Lung (tissue), 12 donors: ENCODE data around the gene GNPTAB. TPM values are rescaled to one million over a fixed set of nuclear protein-coding genes. Genes with fewer than 3 reads are reported as not detected.
"Not testable (repeated sequence)": the region's sequence is repeated elsewhere in the genome, so short reads cannot be mapped to it uniquely, and the experiment has no call there.

ENCODE experiments used
- ATAC-seq: fragments of 200-7000 bp; cut with Tn5 transposase; one replicate; pipeline ENCODE4 v1.9.1; 2020; ENCODE audit warnings: moderate number of reproducible peaks; ENCODE audit not compliant: insufficient read depth, low FRiP score
- DNase-seq, 3 donors: peaks; one replicate each; pipeline ENCODE4 v3.0.0-alpha.2; 2013 to 2017
- H3K27ac ChIP-seq, 2 donors: one replicate each; pipeline ENCODE4 v1.5.1; 2013; ENCODE audit warnings: mild to moderate bottlenecking in 2 of 2, moderate library complexity in 2 of 2, control low read depth in 1 of 2, inconsistent platforms in 1 of 2, low read depth in 1 of 2, low read length in 1 of 2
- H3K27me3 ChIP-seq, 3 donors: one replicate each; pipeline ENCODE4 v1.5.1; 2013; ENCODE audit warnings: low read length in 2 of 3; ENCODE audit not compliant: control insufficient read depth in 3 of 3, insufficient read depth in 3 of 3
- H3K36me3 ChIP-seq, 4 donors: one replicate each; pipeline ENCODE4 v1.5.1; 2013; ENCODE audit warnings: low read length in 4 of 4, mild to moderate bottlenecking in 1 of 4, moderate library complexity in 1 of 4; ENCODE audit not compliant: control insufficient read depth in 4 of 4, insufficient read depth in 4 of 4
- H3K4me1 ChIP-seq, 5 donors: one replicate each; pipeline ENCODE4 v1.5.1; 2013; ENCODE audit warnings: low read length in 5 of 5, mild to moderate bottlenecking in 2 of 5, moderate library complexity in 1 of 5; ENCODE audit not compliant: control insufficient read depth in 5 of 5, insufficient read depth in 5 of 5
- H3K4me3 ChIP-seq: one replicate; pipeline ENCODE4 v1.5.1; 2013; ENCODE audit warnings: mild to moderate bottlenecking, control low read depth, moderate library complexity
- H3K9ac ChIP-seq, 2 donors: one replicate each; pipeline ENCODE4 v1.5.1; 2013; ENCODE audit warnings: low read length in 2 of 2, control low read depth in 1 of 2; ENCODE audit not compliant: insufficient read depth in 1 of 2
- H3K9me3 ChIP-seq, 4 donors: one replicate each; pipeline ENCODE4 v1.5.1; 2013; ENCODE audit warnings: low read length in 3 of 4, mild to moderate bottlenecking in 1 of 4, moderate library complexity in 1 of 4; ENCODE audit not compliant: control insufficient read depth in 4 of 4, insufficient read depth in 3 of 4
- WGBS, 2 donors: extraction: QIAGEN DNeasy Blood & Tissue Kit; methylation state at CpG; one replicate each; pipeline ENCODE4 v1.1.7; 2013; 5-methylcytosine and 5-hydroxymethylcytosine counted together
- polyA plus RNA-seq, 2 donors: library from polyadenylated mRNA; stranded (reverse); fragments of 200-250 nt; gene quantifications; one replicate each; pipeline ENCODE4 v1.2.1, GENCODE V29; 2013
- total RNA-seq, 2 donors: library from RNA; depleted of rRNA in 1 of 2; stranded (reverse); fragments of >200 nt in 1 of 2; gene quantifications; one replicate each; pipeline ENCODE4 v1.2.1, GENCODE V29; 2014 to 2021
- TF ChIP-seq, protein P1 (sequence below): IDR thresholded peaks from 2 replicates; pipeline ENCODE4 v1.5.1; 2012; ENCODE audit warnings: mild to moderate bottlenecking; ENCODE audit errors: control extremely low read depth, extremely low read depth
- donor health status: control.
- donor health status: control.
- donor health status: Bipolar disorder and iron deficiency.
- donor health status: healthy.
- donor health status: DM: yes; HTN: yes; CAD: no.

GNPTAB gene
- total and polyA plus RNA-seq, 4 donors, result 14.8 to 74.3 (median 39.9) TPM

DNA sequence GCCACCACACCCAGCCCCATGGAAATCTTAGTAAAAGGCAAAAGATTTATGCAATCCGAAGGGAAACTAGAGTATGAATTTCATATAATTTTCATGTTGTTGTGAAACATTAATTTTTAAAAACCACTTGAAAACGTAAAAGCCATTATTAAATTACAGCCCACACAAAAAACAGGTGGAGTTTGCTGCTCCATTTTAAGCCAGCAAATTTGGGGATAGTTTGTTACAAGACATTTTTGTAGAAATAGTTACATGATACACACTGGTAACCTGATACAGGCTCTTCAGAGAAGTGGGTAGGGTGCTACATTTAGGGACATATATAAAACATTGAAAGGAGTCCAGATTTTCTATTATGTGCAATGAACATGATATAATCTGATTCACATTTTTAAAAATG is 17.6 kb downstream of the GNPTAB start:
- Histone ChIP-seq H3K27ac (no peak overlapping the region), H3K9ac (no peak overlapping the region), H3K36me3 (peaks cover 0 to 5% (median 0%) of the 10 kb centered on the region in 4 donors), H3K4me3 (no peak overlapping the region), H3K4me1 (peaks cover 0 to 1% (median 0%) of the 10 kb centered on the region in 5 donors), H3K27me3 (no peaks in the 10 kb centered on the region), H3K9me3 (no peaks in the 10 kb centered on the region)
- WGBS, 2 donors, result 61 to 78% methylated on average over 2 of the region's 2 CpGs
- no peak for ATAC-seq
- TF ChIP-seq, protein P1, sequence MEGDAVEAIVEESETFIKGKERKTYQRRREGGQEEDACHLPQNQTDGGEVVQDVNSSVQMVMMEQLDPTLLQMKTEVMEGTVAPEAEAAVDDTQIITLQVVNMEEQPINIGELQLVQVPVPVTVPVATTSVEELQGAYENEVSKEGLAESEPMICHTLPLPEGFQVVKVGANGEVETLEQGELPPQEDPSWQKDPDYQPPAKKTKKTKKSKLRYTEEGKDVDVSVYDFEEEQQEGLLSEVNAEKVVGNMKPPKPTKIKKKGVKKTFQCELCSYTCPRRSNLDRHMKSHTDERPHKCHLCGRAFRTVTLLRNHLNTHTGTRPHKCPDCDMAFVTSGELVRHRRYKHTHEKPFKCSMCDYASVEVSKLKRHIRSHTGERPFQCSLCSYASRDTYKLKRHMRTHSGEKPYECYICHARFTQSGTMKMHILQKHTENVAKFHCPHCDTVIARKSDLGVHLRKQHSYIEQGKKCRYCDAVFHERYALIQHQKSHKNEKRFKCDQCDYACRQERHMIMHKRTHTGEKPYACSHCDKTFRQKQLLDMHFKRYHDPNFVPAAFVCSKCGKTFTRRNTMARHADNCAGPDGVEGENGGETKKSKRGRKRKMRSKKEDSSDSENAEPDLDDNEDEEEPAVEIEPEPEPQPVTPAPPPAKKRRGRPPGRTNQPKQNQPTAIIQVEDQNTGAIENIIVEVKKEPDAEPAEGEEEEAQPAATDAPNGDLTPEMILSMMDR, result no peak
- DNase-seq, result no peak

DNA sequence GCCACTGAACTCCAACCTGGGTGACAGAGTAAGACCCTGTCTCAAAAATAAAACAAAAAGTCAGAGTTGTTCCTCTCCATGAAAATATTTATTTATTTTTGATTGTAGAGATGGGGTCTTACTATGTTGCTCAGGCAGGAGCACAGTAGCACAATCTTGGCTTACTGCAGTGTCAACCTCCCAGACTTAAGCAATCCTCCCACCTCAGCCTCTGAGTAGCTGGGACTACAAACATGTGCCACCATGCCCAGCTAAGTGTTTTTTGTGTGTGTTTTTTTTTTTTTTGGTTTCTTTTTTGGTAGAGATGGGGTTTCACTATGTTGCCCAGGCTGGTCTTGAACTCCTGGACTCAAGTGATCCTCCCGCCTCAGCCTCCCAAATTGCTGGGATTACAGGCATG is 18.0 kb downstream of the GNPTAB start:
- not testable (repeated sequence) for H3K4me3 ChIP-seq, DNase-seq, H3K4me1 ChIP-seq, H3K36me3 ChIP-seq, H3K27me3 ChIP-seq, ATAC-seq, H3K9ac ChIP-seq, H3K9me3 ChIP-seq, H3K27ac ChIP-seq
- 96 to 97% methylated on average over 1 of the region's 1 CpG for WGBS, 2 donors

DNA sequence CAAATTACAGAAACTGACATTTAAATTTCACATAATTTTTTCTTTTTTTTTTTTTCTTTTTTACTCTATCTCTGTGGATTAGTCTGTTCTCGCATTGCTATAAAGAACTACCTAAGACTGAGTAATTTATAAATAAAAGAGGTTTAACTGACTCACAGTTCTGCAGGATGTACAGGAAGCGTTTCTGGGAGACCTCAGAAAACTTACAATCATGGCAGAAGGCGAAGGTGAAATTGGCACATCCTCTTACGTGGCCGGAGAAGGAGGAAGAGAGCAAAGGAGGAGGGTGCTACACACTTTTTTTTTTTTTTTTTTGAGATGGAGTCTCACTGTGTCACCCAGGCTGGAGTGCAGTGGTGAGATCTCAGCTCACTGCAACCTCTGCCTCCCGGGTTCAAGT is 19.4 kb downstream of the GNPTAB start:
- not testable (repeated sequence) for H3K27me3 ChIP-seq, H3K27ac ChIP-seq

DNA sequence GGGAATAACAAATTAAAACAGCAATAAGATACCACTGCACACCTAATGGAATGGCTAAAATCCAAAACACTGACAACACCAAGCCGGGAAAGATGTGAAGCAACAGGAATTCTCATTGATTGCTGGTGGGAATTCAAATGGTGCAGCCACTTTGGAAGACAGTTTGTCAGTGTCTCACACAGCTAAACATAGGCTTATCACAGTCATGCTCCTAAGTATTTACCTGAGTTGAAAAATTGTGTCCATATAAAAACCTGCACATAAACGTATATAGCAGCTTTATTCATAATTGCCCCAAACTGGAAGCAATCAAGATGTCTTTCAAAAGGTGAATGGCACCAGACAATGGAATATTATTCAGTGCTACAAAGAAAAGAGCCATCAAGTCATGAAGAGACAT is 21.6 kb downstream of the GNPTAB start:
- H3K9ac ChIP-seq, result no peak overlapping the region
- WGBS, 2 donors, result 81 to 90% methylated on average over 2 of the region's 2 CpGs
- H3K4me3 ChIP-seq, result no peak overlapping the region
- H3K27me3 ChIP-seq, result no peaks in the 10 kb centered on the region
- DNase-seq (no peak), ATAC-seq (no peak)
- H3K36me3 ChIP-seq, result peaks cover 0 to 5% (median 0%) of the 10 kb centered on the region in 4 donors
- TF ChIP-seq, protein P1, result no peak
- no peak overlapping the region for H3K27ac ChIP-seq
- H3K4me1 ChIP-seq, result peaks cover 0 to 3% (median 0%) of the 10 kb centered on the region in 5 donors
- no peaks in the 10 kb centered on the region for H3K9me3 ChIP-seq

More for the DNA sequence above, 19.4 kb downstream of the GNPTAB start:
- WGBS, 2 donors, result 75 to 84% methylated on average over 6 of the region's 6 CpGs
- ATAC-seq, H3K36me3 ChIP-seq, DNase-seq, H3K9me3 ChIP-seq, H3K4me1 ChIP-seq, H3K4me3 ChIP-seq, H3K9ac ChIP-seq: not testable (repeated sequence)
